Germinal center (tissue), 1 donor: Measurements from ENCODE around the gene CILP2.
A peak's percentile ranks its signal among the peaks of the same experiment; 100 is the strongest.

Experiments used
- DNase-seq: peaks from one replicate; pipeline ENCODE4 v3.0.0; 2012; ENCODE audit warnings: mixed read lengths, low spot score

The CILP2 gene

GRCh38 chr19:19528721-19529490 is 9.2 kb upstream of the CILP2 start, which contains the start of gene YJEFN3:
TSS of gene YJEFN3 (plus strand) at chr19:19528911. CDS start at chr19:19528933, 22 bp downstream.
- DNase-seq = no peak

GRCh38 chr19:19529783-19530422 is 8.2 kb upstream of the CILP2 start:
- DNase-seq = no peak

DNA sequence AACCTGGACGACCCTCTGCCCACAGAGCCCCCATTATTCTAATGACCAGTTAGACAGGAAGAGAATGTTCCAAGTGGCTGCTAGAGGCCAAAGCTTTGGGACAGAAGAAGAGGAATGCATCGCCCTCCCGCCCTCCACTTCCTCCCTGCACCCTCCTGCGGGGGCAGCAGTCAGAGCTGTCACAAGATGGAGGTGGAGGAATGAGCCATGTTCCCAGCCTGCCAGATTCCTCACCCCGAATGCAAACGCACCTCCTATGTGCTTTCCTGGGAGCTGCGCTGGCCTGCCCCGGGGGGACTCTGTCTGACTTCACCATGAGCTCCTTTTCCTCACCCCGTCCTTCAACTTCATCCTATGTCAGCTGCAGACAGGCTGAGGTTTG is 7.7 kb upstream of the CILP2 start:
- no peak for DNase-seq

- no peak for DNase-seq
These were observed 7.2 kb upstream of the CILP2 start for GRCh38 chr19:19530889-19531288.

DNA sequence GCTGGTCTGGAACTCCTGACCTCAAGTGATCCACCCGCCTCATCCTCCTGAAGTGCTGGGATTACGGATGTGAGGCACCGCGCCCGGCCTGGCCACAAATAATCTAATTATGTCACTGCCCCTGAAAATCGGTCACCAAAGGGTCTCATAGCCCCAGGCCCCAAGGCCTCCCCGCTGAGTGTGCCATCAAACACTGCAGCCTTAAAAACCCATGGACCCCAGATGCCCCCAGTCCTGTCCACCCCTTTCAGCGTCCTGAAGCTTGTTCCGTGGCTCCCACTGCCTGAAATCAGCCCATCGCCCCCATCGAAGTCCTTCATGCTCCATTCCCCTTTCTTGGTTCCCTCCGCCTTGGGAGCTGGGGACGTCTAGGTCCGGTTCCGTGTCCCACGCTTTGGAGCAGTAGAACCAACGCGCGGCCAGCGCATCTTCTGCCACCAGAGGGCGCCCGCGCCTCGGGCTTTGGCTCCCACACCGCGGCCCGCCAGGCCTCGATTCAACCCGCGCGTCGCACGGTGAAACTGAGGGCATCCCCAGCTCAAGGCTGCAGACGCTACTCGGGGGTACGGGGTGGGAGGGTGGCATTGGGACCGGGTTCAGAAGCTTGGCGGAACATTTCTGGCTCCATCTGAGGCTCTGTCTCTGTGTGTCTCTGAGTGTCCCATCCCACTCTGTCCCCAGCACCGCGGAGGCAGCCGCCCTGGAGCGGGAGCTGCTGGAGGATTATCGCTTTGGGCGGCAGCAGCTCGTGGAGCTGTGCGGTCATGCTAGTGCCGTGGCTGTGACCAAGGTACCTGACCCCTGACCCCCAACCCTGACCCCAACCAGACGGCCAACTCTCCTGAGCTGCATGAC is 5.9 kb upstream of the CILP2 start:
- peak; percentile 82 for DNase-seq

DNA sequence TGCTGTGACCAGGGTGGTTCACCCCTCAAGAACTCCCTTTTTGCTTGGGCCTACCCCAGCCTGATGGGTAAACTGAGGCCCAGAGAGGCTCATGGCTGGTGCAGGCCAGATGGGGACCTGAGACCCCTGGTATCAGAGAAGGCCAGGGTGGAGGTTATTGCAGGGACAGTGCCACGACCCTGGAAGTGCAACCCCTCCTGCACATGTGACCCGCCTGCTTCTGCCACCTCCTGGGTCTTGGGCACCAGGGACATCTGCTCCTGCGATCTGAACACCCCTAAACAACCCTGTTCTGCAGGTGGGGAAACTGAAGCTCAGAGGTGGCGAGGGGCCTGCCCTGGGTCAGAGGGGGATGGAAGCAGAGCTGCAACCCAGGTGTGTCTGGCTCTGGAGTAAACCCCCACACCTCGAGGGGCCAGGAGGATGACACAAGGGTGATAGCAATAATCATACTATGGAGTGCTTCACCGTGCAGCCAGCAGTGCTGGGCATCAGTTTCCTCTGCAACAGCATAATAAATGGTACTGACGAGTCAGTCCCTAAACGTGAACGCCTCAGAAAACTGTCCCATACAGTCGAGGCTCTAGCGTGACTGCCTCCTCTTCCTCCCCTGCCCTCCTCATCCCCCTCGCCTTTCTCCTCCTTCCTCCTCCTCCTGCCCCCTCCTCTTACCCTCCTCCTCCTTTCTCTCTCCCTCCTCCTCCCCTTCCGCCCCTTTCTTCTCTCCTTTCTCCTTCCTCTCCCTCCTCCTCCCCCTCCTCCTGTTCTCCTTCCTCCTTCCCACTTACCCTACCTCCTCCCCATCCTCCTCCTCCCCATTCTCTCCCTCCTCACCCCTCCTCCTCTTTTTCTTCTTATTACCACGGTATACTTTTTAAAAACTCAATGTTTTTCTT is 5.0 kb upstream of the CILP2 start:
- DNase-seq = no peak

- DNase-seq = no peak
These were observed 4.2 kb upstream of the CILP2 start for GRCh38 chr19:19533841-19534240.

- no peak for DNase-seq
These were observed 3.4 kb upstream of the CILP2 start for GRCh38 chr19:19534556-19535265.

- DNase-seq = no peak
These were observed 2.5 kb upstream of the CILP2 start for GRCh38 chr19:19535311-19536191.

DNA sequence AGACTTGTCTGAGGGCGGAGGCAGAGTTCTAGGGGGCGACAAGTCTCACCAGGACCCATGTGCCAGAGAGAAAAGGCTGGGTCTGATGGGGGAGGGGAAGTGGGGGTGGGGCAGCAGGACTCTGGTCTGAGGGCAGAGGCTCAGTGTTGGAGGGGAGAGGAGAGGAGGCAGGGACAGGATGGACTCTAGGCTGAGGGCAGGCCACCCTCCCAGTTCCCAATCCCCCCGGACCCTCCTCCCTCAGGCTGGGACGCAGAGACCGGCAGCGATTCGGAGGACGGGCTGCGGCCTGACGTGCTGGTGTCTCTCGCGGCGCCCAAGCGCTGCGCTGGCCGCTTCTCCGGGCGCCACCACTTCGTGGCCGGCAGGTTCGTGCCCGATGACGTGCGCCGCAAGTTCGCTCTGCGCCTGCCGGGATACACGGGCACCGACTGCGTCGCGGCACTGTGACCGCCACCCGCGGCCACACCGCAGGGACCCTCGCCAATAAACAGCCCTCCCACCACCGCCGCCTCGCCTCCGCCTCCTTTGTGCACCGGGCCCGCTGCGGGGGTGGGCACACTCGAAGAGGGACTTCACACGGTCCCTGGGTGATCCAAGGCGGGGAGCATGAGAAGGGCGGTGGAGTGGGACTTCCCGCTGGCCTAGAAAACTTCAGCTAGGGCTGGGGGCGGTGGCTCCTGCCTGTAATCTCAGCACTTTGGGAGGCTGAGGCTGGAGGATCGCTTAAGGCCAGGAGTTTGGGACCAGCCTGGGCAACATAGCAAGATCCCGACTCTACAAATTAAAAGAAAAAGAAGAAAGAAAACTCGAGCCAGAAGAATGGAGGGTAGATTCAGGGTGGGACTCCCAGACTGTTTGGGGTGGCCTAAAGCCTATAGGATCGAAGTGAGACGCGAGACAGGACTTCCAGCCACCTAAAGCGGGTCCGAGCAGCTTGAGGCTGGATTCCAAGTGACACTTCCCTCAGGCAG is 703 bp upstream of the CILP2 start:
- DNase-seq = no peak

GRCh38 chr19:19538785-19539166 is 711 bp downstream of the CILP2 start:
- DNase-seq = no peak

GRCh38 chr19:19539698-19540063 is 1.6 kb downstream of the CILP2 start:
- no peak for DNase-seq

DNA sequence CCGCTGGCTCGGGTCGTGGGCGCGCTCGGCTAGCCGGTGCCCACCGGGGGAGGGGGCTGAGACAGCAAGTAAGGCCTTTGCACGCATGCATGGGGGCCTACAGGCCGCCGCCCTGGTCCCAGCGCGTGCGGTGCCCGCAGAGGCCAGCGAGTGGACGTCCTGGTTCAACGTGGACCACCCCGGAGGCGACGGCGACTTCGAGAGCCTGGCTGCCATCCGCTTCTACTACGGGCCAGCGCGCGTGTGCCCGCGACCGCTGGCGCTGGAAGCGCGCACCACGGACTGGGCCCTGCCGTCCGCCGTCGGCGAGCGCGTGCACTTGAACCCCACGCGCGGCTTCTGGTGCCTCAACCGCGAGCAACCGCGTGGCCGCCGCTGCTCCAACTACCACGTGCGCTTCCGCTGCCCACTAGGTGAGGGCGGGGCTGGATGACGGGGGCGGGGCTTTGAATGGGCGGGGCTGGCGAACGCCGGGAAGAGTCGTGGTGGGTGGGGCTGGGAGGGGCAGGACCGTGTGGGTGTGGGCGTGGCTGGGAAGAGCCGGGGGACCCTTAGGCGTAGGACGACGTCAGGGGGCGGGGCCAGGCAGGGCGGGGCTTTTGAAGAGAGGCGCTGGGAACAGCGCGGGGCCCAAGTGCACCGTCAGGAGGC is 2.1 kb downstream of the CILP2 start:
- DNase-seq = peak; percentile 92

- DNase-seq = peak; percentile 90
These were observed 2.9 kb downstream of the CILP2 start for GRCh38 chr19:19540715-19541515.

GRCh38 chr19:19541616-19542015 is 3.6 kb downstream of the CILP2 start:
- no peak for DNase-seq

GRCh38 chr19:19542507-19542906 is 4.4 kb downstream of the CILP2 start:
- no peak for DNase-seq

DNA sequence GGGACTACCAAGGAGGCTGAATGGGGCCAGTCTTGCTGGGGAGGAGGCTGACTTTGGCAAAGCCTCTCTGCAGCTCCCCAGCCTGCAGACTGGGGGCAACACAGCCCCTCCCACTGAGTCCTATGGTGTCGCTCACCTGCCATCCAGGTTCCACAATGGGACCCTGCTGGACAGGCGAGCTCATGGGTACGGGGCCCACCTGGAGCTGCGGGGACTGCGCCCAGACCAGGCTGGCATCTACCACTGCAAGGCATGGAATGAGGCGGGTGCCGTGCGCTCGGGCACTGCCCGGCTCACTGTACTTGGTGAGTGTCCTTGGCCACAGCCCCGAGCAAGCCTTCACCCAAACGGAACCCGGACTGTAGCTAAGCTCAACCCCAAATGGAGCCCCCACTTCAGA is 5.0 kb downstream of the CILP2 start:
- DNase-seq = no peak

DNA sequence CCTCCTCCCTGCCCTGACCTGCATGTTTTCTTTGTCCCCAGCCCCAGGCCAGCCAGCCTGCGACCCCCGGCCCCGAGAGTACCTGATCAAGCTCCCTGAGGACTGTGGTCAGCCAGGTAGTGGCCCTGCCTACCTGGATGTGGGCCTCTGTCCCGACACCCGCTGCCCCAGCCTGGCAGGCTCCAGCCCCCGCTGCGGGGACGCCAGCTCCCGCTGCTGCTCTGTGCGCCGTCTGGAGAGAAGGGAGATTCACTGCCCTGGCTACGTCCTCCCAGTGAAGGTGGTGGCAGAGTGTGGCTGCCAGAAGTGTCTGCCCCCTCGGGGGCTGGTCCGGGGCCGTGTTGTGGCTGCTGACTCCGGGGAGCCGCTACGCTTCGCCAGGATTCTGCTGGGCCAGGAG is 5.6 kb downstream of the CILP2 start:
- DNase-seq = no peak
